ENCODE measurements around the gene SPECC1. TPM values are rescaled to one million over a fixed set of nuclear protein-coding genes. Genes with fewer than 3 reads are reported as not detected.
"Not testable (repeated sequence)": the region's sequence is repeated elsewhere in the genome, so short reads cannot be mapped to it uniquely, and the experiment has no call there.

SPECC1 gene
- total RNA-seq, 1 donor from 2014 or later = 31.0 TPM

DNA sequence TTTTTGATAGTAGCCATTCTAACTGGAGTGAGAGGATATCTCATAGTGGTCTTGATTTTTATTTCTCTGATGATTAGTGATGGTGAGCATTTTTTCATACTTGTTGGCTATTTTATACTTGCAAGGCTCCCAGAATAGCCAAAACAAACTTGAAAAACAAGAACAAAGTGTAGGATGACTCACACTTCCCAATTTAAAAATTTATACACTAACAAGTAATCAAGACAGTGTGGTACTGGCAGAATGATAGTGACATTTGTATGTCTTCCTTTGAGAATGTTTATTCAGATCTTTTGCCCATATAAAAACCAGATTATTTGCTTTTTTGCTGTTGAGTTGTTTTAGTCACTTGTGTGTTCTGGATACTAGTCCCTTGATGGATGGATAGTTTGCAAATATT lies 17.8 kb downstream of the SPECC1 start:
- ATAC-seq (no peak), DNase-seq (no peak)
- no peaks in the 10 kb centered on the region for H3K4me1 ChIP-seq
- intact Hi-C loops (cut with DNase I) = no loop called here
- H3K9me3 ChIP-seq = no peaks in the 10 kb centered on the region
- no peaks in the 10 kb centered on the region for H3K27me3 ChIP-seq
- H3K36me3 ChIP-seq = no peaks in the 10 kb centered on the region
- no peak overlapping the region for H3K4me3 ChIP-seq
- no peak overlapping the region for H3K27ac ChIP-seq
- TF ChIP-seq, protein P1, sequence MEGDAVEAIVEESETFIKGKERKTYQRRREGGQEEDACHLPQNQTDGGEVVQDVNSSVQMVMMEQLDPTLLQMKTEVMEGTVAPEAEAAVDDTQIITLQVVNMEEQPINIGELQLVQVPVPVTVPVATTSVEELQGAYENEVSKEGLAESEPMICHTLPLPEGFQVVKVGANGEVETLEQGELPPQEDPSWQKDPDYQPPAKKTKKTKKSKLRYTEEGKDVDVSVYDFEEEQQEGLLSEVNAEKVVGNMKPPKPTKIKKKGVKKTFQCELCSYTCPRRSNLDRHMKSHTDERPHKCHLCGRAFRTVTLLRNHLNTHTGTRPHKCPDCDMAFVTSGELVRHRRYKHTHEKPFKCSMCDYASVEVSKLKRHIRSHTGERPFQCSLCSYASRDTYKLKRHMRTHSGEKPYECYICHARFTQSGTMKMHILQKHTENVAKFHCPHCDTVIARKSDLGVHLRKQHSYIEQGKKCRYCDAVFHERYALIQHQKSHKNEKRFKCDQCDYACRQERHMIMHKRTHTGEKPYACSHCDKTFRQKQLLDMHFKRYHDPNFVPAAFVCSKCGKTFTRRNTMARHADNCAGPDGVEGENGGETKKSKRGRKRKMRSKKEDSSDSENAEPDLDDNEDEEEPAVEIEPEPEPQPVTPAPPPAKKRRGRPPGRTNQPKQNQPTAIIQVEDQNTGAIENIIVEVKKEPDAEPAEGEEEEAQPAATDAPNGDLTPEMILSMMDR (IDR thresholded peaks at IDR 0.05) = no peak

DNA sequence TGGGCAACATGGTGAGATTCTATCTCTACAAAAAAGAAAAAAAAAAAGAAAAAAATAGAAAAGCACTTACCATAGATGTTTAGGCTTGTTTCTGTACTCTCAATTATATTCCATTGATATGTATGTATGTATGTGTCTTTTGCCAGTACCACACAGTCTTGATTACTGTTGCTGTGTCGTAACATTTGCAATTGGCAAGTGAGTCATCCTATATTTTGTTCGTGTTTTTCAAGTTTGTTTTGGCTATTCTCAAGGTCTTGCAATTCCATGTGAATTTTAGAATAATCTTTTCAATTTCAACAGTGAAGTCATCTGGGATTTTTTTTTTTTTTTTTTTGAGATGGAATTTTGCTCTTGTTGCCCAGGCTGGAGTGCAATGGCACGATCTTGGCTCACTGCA lies 19.3 kb downstream of the SPECC1 start:
- H3K36me3 ChIP-seq = no peaks in the 10 kb centered on the region
- ATAC-seq (no peak), DNase-seq (no peak)
- no peak overlapping the region for H3K4me3 ChIP-seq
- H3K27me3 ChIP-seq = no peaks in the 10 kb centered on the region
- intact Hi-C loops (cut with DNase I) = no loop called here
- no peak overlapping the region for H3K27ac ChIP-seq
- H3K4me1 ChIP-seq = no peaks in the 10 kb centered on the region
- H3K9me3 ChIP-seq = no peaks in the 10 kb centered on the region
- TF ChIP-seq, protein P1 (IDR thresholded peaks at IDR 0.05) = no peak

DNA sequence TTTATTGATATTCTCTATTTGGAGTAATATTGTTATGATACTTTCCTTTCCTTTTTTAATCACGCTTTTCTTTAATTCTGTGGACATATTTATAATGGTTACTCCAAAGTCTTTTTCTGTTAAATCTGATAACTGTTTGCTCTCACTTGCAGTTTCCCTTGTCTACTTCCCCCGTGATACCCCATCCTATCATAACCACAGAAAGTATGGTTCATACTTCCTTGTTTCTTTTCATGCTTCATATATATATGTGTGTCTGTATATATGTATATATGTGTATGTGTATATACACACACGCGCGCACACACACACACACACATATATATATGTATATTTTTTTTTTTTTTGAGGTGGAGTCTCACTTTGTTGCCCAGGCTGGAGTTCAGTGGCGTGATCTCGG lies 23.5 kb downstream of the SPECC1 start:
- Histone ChIP-seq H3K27ac (no peak overlapping the region), H3K9me3 (no peaks in the 10 kb centered on the region), H3K4me3 (no peak overlapping the region), H3K36me3 (no peaks in the 10 kb centered on the region), H3K27me3 (peaks cover 3% of the 10 kb centered on the region), H3K4me1 (no peaks in the 10 kb centered on the region)
- TF ChIP-seq, protein P1 (IDR thresholded peaks at IDR 0.05) = no peak
- intact Hi-C loops (cut with DNase I) = no loop called here
- ATAC-seq = no peak
- DNase-seq = no peak

DNA sequence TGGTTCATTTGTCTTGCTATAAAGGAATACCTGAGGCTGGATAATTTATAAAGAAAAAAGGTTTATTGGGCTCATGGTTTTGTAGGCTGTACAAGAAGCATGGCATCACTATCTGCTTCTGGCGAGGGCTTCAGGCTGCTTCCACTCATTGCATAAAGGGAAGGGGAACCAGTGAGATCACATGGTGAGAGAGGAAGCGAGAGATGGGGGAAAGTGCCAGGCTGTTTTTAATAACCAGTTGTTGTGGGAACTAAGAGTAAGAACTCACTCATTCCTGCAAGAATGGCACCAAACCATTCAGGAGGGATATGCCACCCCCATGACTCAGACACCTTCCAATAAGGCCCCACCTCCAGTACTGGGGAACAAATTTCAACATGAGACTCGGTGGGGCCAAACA lies 24.3 kb downstream of the SPECC1 start:
- no peaks in the 10 kb centered on the region for H3K36me3 ChIP-seq
- intact Hi-C loops (cut with DNase I) = no loop called here
- no peaks in the 10 kb centered on the region for H3K4me1 ChIP-seq
- H3K27ac ChIP-seq = no peak overlapping the region
- peaks cover 3% of the 10 kb centered on the region for H3K27me3 ChIP-seq
- ATAC-seq (no peak), DNase-seq (no peak)
- no peak overlapping the region for H3K4me3 ChIP-seq
- no peaks in the 10 kb centered on the region for H3K9me3 ChIP-seq
- TF ChIP-seq, protein P1 (IDR thresholded peaks at IDR 0.05) = no peak

DNA sequence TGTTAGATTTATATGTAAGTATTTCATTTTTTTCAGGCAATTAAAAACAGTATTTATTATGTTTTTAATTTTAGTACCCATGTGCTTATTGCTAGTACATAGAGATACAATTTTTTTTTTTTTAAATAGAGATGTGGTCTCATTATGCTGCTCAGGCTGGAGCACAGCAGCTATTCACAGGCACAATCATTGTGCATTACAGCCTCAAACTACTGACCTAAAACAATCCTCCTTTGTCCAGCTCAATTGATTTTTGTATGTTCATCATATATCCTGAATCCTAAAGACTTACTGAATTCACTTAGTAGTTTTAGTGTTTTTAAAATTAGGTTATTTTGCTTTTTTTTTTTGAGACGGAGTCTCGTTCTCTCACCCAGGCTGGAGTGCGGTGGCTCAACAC lies 26.3 kb downstream of the SPECC1 start:
- ATAC-seq = no peak

DNA sequence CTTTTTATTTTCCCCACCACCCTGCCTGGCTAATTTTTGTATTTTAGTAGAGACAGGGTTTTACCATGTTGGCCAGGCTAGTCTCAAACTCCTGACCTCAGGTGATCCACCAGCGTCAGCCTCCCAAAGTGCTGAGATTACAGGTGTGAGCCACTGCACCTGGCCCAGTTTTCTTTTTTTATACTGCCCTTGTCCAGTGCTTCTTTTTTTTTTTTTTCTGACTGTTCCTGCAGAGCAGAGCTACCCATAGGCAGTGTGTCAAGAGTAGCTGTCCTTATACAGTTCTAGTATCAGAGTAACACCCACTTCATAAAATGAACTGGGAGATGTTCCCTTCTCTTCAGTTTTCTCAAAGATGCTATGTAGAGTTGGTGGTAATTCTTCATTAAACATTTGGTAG lies 28.1 kb downstream of the SPECC1 start:
- intact Hi-C loops (cut with DNase I) = not testable (repeated sequence)

More for the DNA sequence above, 26.3 kb downstream of the SPECC1 start:
- no peak overlapping the region for H3K27ac ChIP-seq
- TF ChIP-seq, protein P1 (IDR thresholded peaks at IDR 0.05) = no peak
- no peaks in the 10 kb centered on the region for H3K4me1 ChIP-seq
- H3K9me3 ChIP-seq = no peaks in the 10 kb centered on the region
- H3K27me3 ChIP-seq = peaks cover 3% of the 10 kb centered on the region
- intact Hi-C loops (cut with DNase I) = no loop called here
- DNase-seq = no peak
- no peak overlapping the region for H3K4me3 ChIP-seq
- no peaks in the 10 kb centered on the region for H3K36me3 ChIP-seq

More for the DNA sequence above, 28.1 kb downstream of the SPECC1 start:
- not testable (repeated sequence) for H3K9me3 ChIP-seq, H3K27ac ChIP-seq, H3K4me3 ChIP-seq, H3K4me1 ChIP-seq, H3K36me3 ChIP-seq, ATAC-seq, H3K27me3 ChIP-seq, DNase-seq
